Keratinocyte (primary cell): ENCODE results near the gene ADARB2. TPM values are rescaled to one million over a fixed set of nuclear protein-coding genes. Genes with fewer than 3 reads are reported as not detected.

ENCODE experiments used
- DNase-seq: peaks from one replicate; pipeline ENCODE4 v3.0.0-alpha.2; 2011; ENCODE audit warnings: low read depth, missing footprints, low spot score
- FAIRE-seq: peaks from 2 replicates; lab custom pipeline; 2011; peaks lifted over from hg19 to GRCh38; lab: Jason Lieb, UNC
- H2AFZ ChIP-seq: 2 replicates; pipeline ENCODE4 v1.6.0; 2012; ENCODE audit warnings: low read length, control low read depth, inconsistent platforms; ENCODE audit not compliant: control insufficient read depth
- H3K27ac ChIP-seq: 2 replicates; pipeline ENCODE4 v1.5.1; 2011; ENCODE audit warnings: low read length; ENCODE audit not compliant: control insufficient read depth, insufficient read depth
- H3K27me3 ChIP-seq: 3 replicates; pipeline ENCODE4 v1.6.0; 2011; ENCODE audit warnings: low read length; ENCODE audit not compliant: control insufficient read depth, insufficient read depth; ENCODE audit errors: extremely low read depth
- H3K36me3 ChIP-seq, 2 experiments: 2 replicates in 1 of 2; 3 replicates in 1 of 2; pipeline ENCODE4 v1.5.1; 2011; ENCODE audit warnings: low read length in 2 of 2, mild to moderate bottlenecking in 1 of 2; ENCODE audit not compliant: control insufficient read depth in 2 of 2, insufficient read depth in 2 of 2; ENCODE audit errors: extremely low read depth in 1 of 2
- H3K4me1 ChIP-seq: 3 replicates; pipeline ENCODE4 v1.5.1; 2011; ENCODE audit warnings: low read length; ENCODE audit not compliant: control insufficient read depth, insufficient read depth; ENCODE audit errors: extremely low read depth
- H3K4me2 ChIP-seq: 3 replicates; pipeline ENCODE4 v1.6.0; 2011; ENCODE audit warnings: low read depth, low read length; ENCODE audit not compliant: control insufficient read depth, insufficient read depth; ENCODE audit errors: extremely low read depth
- H3K4me3 ChIP-seq, 3 experiments: fragments of 200-600 bp in 1 of 3; sonication (generic) in 1 of 3; 2 replicates in 2 of 3; 3 replicates in 1 of 3; pipeline ENCODE4 v1.5.1; 2011 to 2016; ENCODE audit warnings: low read length in 3 of 3, mild to moderate bottlenecking in 3 of 3, control low read depth in 2 of 3, inconsistent platforms in 1 of 3, low read depth in 1 of 3, mixed read lengths in 1 of 3, mixed run types in 1 of 3, moderate library complexity in 1 of 3; ENCODE audit not compliant: control insufficient read depth in 2 of 3, insufficient read depth in 2 of 3; ENCODE audit errors: extremely low read depth in 1 of 3
- H3K79me2 ChIP-seq: 2 replicates; pipeline ENCODE4 v1.6.0; 2012; ENCODE audit warnings: low read length; ENCODE audit not compliant: control insufficient read depth, insufficient read depth
- H3K9ac ChIP-seq: 3 replicates; pipeline ENCODE4 v1.6.0; 2011; ENCODE audit warnings: low read length; ENCODE audit not compliant: control insufficient read depth, insufficient read depth; ENCODE audit errors: extremely low read depth
- H3K9me1 ChIP-seq: 3 replicates; pipeline ENCODE4 v1.6.0; 2011; ENCODE audit warnings: low read length; ENCODE audit not compliant: control insufficient read depth, insufficient read depth; ENCODE audit errors: extremely low read depth
- H3K9me3 ChIP-seq: 2 replicates; pipeline ENCODE4 v1.5.1; 2012; ENCODE audit warnings: low read depth, low read length; ENCODE audit not compliant: control insufficient read depth
- H4K20me1 ChIP-seq: 3 replicates; pipeline ENCODE4 v1.6.0; 2011; ENCODE audit warnings: low read length; ENCODE audit not compliant: control insufficient read depth, insufficient read depth; ENCODE audit errors: extremely low read depth
- EZH2 ChIP-seq: IDR thresholded peaks from one replicate; pipeline ENCODE4 v1.6.1; 2012; ENCODE audit warnings: inconsistent platforms, mild to moderate bottlenecking, low read length, moderate library complexity
- dilution Hi-C: fragments of 300-500 bp; cut with MboI; formaldehyde crosslinking; loops from one replicate; pipeline ENCODE4 v1.7.0; 2020; ENCODE audit warnings: low sequenced_read_pairs; ENCODE audit not compliant: extremely low pct_ligation_motif_present
- polyA plus RNA-seq, 5 experiments: library from polyadenylated mRNA; depleted of rRNA in 3 of 5; stranded (reverse) in 3 of 5; stranded (forward) in 1 of 5; unstranded in 1 of 5; fragments of >200 nt; gene quantifications; 1 replicate in 1 of 5; 2 replicates in 3 of 5; 3 replicates in 1 of 5; pipeline versions ENCODE4 v1.2.1 to v1.2.3, GENCODE V29; 2011 to 2012; ENCODE audit warnings: missing spikeins in 2 of 5, low read depth in 1 of 5, low replicate concordance in 1 of 5
- TF ChIP-seq, protein P1 (sequence below), 3 experiments: IDR thresholded peaks in 1 of 3; conservative IDR thresholded peaks in 1 of 3; optimal IDR thresholded peaks in 1 of 3; 2 replicates in 2 of 3; 3 replicates in 1 of 3; pipeline versions ENCODE3 to v1.5.1; 2011; ENCODE audit warnings: low read length in 3 of 3, mild to moderate bottlenecking in 3 of 3, moderate library complexity in 2 of 3, control low read depth in 1 of 3, inconsistent platforms in 1 of 3; ENCODE audit not compliant: insufficient read depth in 2 of 3; ENCODE audit errors: extremely low read depth in 1 of 3

Gene ADARB2
- polyA plus RNA-seq, 1 donor (not counting 4 experiments of a cell fraction or from before 2014, with no cell fraction given): not detected

DNA sequence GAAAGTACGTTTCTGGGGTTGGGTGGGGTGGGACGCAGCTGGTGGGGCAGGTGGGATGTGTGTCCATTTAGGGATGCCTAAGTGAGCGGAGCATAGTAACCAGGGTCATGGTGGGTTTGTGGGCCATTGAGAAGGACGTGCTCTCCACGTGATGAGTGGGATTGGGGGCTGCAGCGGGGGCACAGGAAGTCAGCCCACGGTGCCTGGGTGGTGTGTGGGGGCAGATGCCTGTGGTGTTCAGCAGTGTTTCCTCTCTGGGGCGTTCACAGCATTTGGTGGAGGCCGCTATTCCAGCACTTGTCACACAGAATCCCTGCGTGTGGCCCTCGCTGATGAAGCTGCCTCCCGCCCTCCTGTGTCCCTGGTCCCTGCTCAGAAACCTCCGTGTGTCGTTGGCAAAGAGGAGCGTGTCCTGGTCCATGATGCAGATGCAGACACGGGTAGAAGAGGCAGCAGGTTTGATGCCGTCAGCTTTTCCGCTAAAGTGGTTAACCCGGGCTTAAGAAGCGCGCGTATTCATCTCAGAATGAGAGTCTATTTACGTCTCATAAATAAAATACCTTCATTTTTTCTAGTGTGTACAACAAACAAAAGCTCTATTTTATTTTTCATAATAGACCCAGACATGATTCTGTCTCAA is 274.2 kb downstream of the ADARB2 start:
- no peak overlapping the region for H3K4me2 ChIP-seq
- H3K27me3 ChIP-seq: no peaks in the 10 kb centered on the region
- peaks cover 4% of the 10 kb centered on the region for H3K9me3 ChIP-seq
- dilution Hi-C loops: no loop called here
- no peak overlapping the region for H3K27ac ChIP-seq
- H4K20me1 ChIP-seq: no peaks in the 10 kb centered on the region
- H2AFZ ChIP-seq: no peak overlapping the region
- no peak for FAIRE-seq
- no peaks in the 10 kb centered on the region for H3K36me3 ChIP-seq
- H3K79me2 ChIP-seq: no peaks in the 10 kb centered on the region
- no peaks in the 10 kb centered on the region for H3K9me1 ChIP-seq
- TF ChIP-seq EZH2: no peak
- TF ChIP-seq, protein P1, sequence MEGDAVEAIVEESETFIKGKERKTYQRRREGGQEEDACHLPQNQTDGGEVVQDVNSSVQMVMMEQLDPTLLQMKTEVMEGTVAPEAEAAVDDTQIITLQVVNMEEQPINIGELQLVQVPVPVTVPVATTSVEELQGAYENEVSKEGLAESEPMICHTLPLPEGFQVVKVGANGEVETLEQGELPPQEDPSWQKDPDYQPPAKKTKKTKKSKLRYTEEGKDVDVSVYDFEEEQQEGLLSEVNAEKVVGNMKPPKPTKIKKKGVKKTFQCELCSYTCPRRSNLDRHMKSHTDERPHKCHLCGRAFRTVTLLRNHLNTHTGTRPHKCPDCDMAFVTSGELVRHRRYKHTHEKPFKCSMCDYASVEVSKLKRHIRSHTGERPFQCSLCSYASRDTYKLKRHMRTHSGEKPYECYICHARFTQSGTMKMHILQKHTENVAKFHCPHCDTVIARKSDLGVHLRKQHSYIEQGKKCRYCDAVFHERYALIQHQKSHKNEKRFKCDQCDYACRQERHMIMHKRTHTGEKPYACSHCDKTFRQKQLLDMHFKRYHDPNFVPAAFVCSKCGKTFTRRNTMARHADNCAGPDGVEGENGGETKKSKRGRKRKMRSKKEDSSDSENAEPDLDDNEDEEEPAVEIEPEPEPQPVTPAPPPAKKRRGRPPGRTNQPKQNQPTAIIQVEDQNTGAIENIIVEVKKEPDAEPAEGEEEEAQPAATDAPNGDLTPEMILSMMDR (optimal IDR thresholded peaks at IDR 0.05 in 1 of 3, IDR thresholded peaks at IDR 0.05 in 1 of 3, conservative IDR thresholded peaks at IDR 0.05 in 1 of 3; ENCODE audit: extremely low read depth in 1 of 3, insufficient read depth in 2 of 3, low read length in 3 of 3): no peak
- no peak overlapping the region for H3K4me3 ChIP-seq
- no peak overlapping the region for H3K9ac ChIP-seq
- H3K4me1 ChIP-seq: no peaks in the 10 kb centered on the region
- DNase-seq: no peak

DNA sequence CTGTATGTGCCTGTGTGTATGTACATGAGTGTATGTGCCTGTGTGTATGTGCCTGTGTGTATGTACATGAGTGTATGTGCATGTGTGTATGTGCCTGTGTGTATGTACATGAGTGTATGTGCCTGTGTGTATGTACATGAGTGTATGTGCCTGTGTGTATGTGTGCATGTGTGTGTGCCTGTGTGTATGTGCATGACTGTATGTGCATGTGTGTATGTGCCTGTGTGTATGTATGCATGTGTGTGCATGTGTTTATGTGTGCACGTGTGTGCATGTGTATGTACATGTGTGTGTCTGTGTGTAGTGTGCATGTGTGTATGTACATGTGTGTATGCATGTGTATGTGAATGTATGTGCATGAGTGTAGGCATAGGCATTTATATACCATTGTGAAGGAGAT is 274.8 kb downstream of the ADARB2 start:
- Histone ChIP-seq H3K9me1 (no peaks in the 10 kb centered on the region), H3K4me2 (no peak overlapping the region), H2AFZ (no peak overlapping the region), H3K27ac (no peak overlapping the region), H4K20me1 (no peaks in the 10 kb centered on the region), H3K36me3 (no peaks in the 10 kb centered on the region), H3K9ac (no peak overlapping the region), H3K27me3 (no peaks in the 10 kb centered on the region), H3K4me1 (no peaks in the 10 kb centered on the region), H3K9me3 (peaks cover 4% of the 10 kb centered on the region), H3K4me3 (no peak overlapping the region), H3K79me2 (no peaks in the 10 kb centered on the region)
- DNase-seq: no peak
- dilution Hi-C loops: no loop called here
- TF ChIP-seq, protein P1 (optimal IDR thresholded peaks at IDR 0.05 in 1 of 3, IDR thresholded peaks at IDR 0.05 in 1 of 3, conservative IDR thresholded peaks at IDR 0.05 in 1 of 3; ENCODE audit: extremely low read depth in 1 of 3, insufficient read depth in 2 of 3, low read length in 3 of 3): no peak
- TF ChIP-seq EZH2: no peak
- no peak for FAIRE-seq
